GM18499 (cell line): ENCODE data around the gene BHLHA9.
"Not testable (repeated sequence)": the region's sequence is repeated elsewhere in the genome, so short reads cannot be mapped to it uniquely, and the experiment has no call there.

ENCODE experiments used
- ATAC-seq: cut with Tn5 transposase; IDR thresholded peaks from one replicate; pipeline ENCODE4 v1.9.1; 2021; ENCODE audit warnings: moderate number of reproducible peaks; ENCODE audit not compliant: insufficient read depth, unreplicated experiment

The BHLHA9 gene

GRCh38 chr17:1298606-1299005, 28.4 kb downstream of the BHLHA9 start:
- no peak for ATAC-seq

GRCh38 chr17:1299552-1300370, 29.5 kb downstream of the BHLHA9 start:
- ATAC-seq = no peak

GRCh38 chr17:1300371-1300905, 30.2 kb downstream of the BHLHA9 start:
- no peak for ATAC-seq

GRCh38 chr17:1301546-1301945, 31.3 kb downstream of the BHLHA9 start:
- no peak for ATAC-seq

- no peak for ATAC-seq
Measured at GRCh38 chr17:1302761-1303160, 32.5 kb downstream of the BHLHA9 start.

GRCh38 chr17:1304522-1304921, 34.3 kb downstream of the BHLHA9 start:
- ATAC-seq = no peak

- no peak for ATAC-seq
Measured at GRCh38 chr17:1304962-1305563, 34.8 kb downstream of the BHLHA9 start.

- ATAC-seq = not testable (repeated sequence)
Measured at GRCh38 chr17:1307829-1308228, 37.6 kb downstream of the BHLHA9 start.

- ATAC-seq = no peak
Measured at GRCh38 chr17:1312261-1312870, 42.1 kb downstream of the BHLHA9 start.

- ATAC-seq = no peak
Measured at GRCh38 chr17:1313270-1314005, 43.2 kb downstream of the BHLHA9 start.

- ATAC-seq = no peak
Measured at GRCh38 chr17:1315409-1315808, 45.2 kb downstream of the BHLHA9 start.

GRCh38 chr17:1315891-1316403, 45.7 kb downstream of the BHLHA9 start:
- ATAC-seq = no peak
